H9 (cell line): ENCODE measurements around the gene NRXN3. TPM values are rescaled to one million over a fixed set of nuclear protein-coding genes. Genes with fewer than 3 reads are reported as not detected.

Source experiments
- DNase-seq: peaks from one replicate; pipeline ENCODE4 v3.0.0-alpha.2; 2017
- H2AFZ ChIP-seq: one replicate; pipeline ENCODE4 v1.6.1; 2013; ENCODE audit warnings: mild to moderate bottlenecking, low read length, control low read depth, moderate library complexity
- H2AK5ac ChIP-seq: 2 replicates; pipeline ENCODE4 v1.6.1; 2013; ENCODE audit warnings: low read length, control low read depth, mixed read lengths; ENCODE audit not compliant: insufficient read length
- H2BK120ac ChIP-seq: one replicate; pipeline ENCODE4 v1.6.1; 2013; ENCODE audit warnings: low read depth, mild to moderate bottlenecking, low read length, control low read depth, inconsistent platforms; ENCODE audit not compliant: poor library complexity, severe bottlenecking
- H2BK12ac ChIP-seq: 2 replicates; pipeline ENCODE4 v1.6.1; 2013; ENCODE audit warnings: low read length, control low read depth, mixed read lengths, low read depth; ENCODE audit not compliant: insufficient read length
- H2BK15ac ChIP-seq: 2 replicates; pipeline ENCODE4 v1.6.1; 2013; ENCODE audit warnings: low read depth, low read length, control low read depth
- H2BK20ac ChIP-seq: one replicate; pipeline ENCODE4 v1.6.1; 2013; ENCODE audit warnings: low read depth, mild to moderate bottlenecking, low read length, control low read depth, inconsistent platforms; ENCODE audit not compliant: poor library complexity, severe bottlenecking
- H2BK5ac ChIP-seq: 2 replicates; pipeline ENCODE4 v1.6.1; 2013; ENCODE audit warnings: low read length, control low read depth, mixed read lengths; ENCODE audit not compliant: insufficient read length
- H3K14ac ChIP-seq: 2 replicates; pipeline ENCODE4 v1.6.1; 2013; ENCODE audit warnings: low read length, control low read depth; ENCODE audit not compliant: insufficient read depth
- H3K18ac ChIP-seq: 2 replicates; pipeline ENCODE4 v1.6.1; 2013; ENCODE audit warnings: low read depth, mild to moderate bottlenecking, mixed read lengths, low read length, control low read depth; ENCODE audit not compliant: insufficient read length
- H3K23ac ChIP-seq: 2 replicates; pipeline ENCODE4 v1.6.1; 2013; ENCODE audit warnings: low read length, control low read depth, mixed read lengths, low read depth; ENCODE audit not compliant: insufficient read length
- H3K23me2 ChIP-seq: 2 replicates; pipeline ENCODE4 v1.6.1; 2013; ENCODE audit warnings: low read depth, mild to moderate bottlenecking, mixed read lengths, low read length, control low read depth; ENCODE audit not compliant: insufficient read length, poor library complexity, severe bottlenecking
- H3K27ac ChIP-seq: 2 replicates; pipeline ENCODE4 v1.5.1; 2013; ENCODE audit warnings: low read length, control low read depth, mixed read lengths, low read depth; ENCODE audit not compliant: insufficient read length
- H3K27me3 ChIP-seq: 2 replicates; pipeline ENCODE4 v1.6.1; 2013; ENCODE audit warnings: low read length, control low read depth, inconsistent platforms; ENCODE audit not compliant: insufficient read depth
- H3K4ac ChIP-seq: 2 replicates; pipeline ENCODE4 v1.6.1; 2013; ENCODE audit warnings: low read depth, mild to moderate bottlenecking, control low read depth, inconsistent platforms, low read length, moderate library complexity
- H3K4me1 ChIP-seq: 2 replicates; pipeline ENCODE4 v1.6.1; 2013; ENCODE audit warnings: low read length, control low read depth, inconsistent platforms; ENCODE audit not compliant: insufficient read depth
- H3K4me2 ChIP-seq: 2 replicates; pipeline ENCODE4 v1.6.1; 2013; ENCODE audit warnings: low read length, control low read depth, mixed read lengths; ENCODE audit not compliant: insufficient read length, insufficient read depth
- H3K56ac ChIP-seq: 2 replicates; pipeline ENCODE4 v1.6.1; 2013; ENCODE audit warnings: low read depth, mild to moderate bottlenecking, mixed read lengths, low read length, control low read depth; ENCODE audit not compliant: insufficient read length
- H3K79me1 ChIP-seq: 2 replicates; pipeline ENCODE4 v1.6.1; 2013; ENCODE audit warnings: low read depth, mild to moderate bottlenecking, moderate library complexity, low read length, control low read depth, inconsistent platforms; ENCODE audit not compliant: insufficient read depth, poor library complexity, severe bottlenecking
- H3K79me2 ChIP-seq: 2 replicates; pipeline ENCODE4 v1.6.1; 2013; ENCODE audit warnings: low read length, control low read depth, inconsistent platforms; ENCODE audit not compliant: insufficient read depth
- H3K9ac ChIP-seq: 2 replicates; pipeline ENCODE4 v1.6.1; 2013; ENCODE audit warnings: low read length, control low read depth, mixed read lengths; ENCODE audit not compliant: insufficient read length; ENCODE audit errors: extremely low read depth
- H3K9me3 ChIP-seq: one replicate; pipeline ENCODE4 v1.6.1; 2013; ENCODE audit warnings: low read depth, low read length, inconsistent platforms; ENCODE audit not compliant: control insufficient read depth
- H3T11ph ChIP-seq: one replicate; pipeline ENCODE4 v1.6.1; 2013; ENCODE audit warnings: mild to moderate bottlenecking, low read length, control low read depth, inconsistent platforms
- H4K20me1 ChIP-seq: one replicate; pipeline ENCODE4 v1.6.1; 2013; ENCODE audit not compliant: control insufficient read depth, insufficient read length, insufficient read depth
- H4K5ac ChIP-seq: 2 replicates; pipeline ENCODE4 v1.6.1; 2013; ENCODE audit warnings: low read depth, mild to moderate bottlenecking, mixed read lengths, low read length, control low read depth; ENCODE audit not compliant: insufficient read length
- H4K8ac ChIP-seq: replicated peaks from 2 replicates; pipeline ENCODE4 v1.6.1; 2013; ENCODE audit warnings: low read length, control low read depth, mixed read lengths, low read depth; ENCODE audit not compliant: insufficient read length
- H4K91ac ChIP-seq: 2 replicates; pipeline ENCODE4 v1.6.1; 2013; ENCODE audit warnings: low read depth, mild to moderate bottlenecking, moderate library complexity, mixed read lengths, low read length, control low read depth; ENCODE audit not compliant: insufficient read length
- H3K27ac Mint-ChIP-seq, 3 experiments: 2 replicates in 2 of 3; 3 replicates in 1 of 3; pipeline ENCODE4 v1.8.0; 2020 to 2021; ENCODE audit warnings: mixed read lengths in 3 of 3, mild to moderate bottlenecking in 1 of 3, moderate library complexity in 1 of 3
- H3K27me3 Mint-ChIP-seq: 2 replicates; pipeline ENCODE4 v1.8.0; 2021; ENCODE audit warnings: low read depth, mild to moderate bottlenecking, moderate library complexity, mixed read lengths
- H3K36me3 Mint-ChIP-seq, 3 experiments: 2 replicates in 2 of 3; 3 replicates in 1 of 3; pipeline ENCODE4 v1.8.0; 2020 to 2021; ENCODE audit warnings: low read depth in 3 of 3, mixed read lengths in 3 of 3; ENCODE audit not compliant: insufficient read depth in 1 of 3
- H3K4me1 Mint-ChIP-seq, 2 experiments: 2 replicates each; pipeline ENCODE4 v1.8.0; 2020; ENCODE audit warnings: mixed read lengths in 2 of 2
- H3K4me3 Mint-ChIP-seq, 2 experiments: 2 replicates in 1 of 2; 3 replicates in 1 of 2; pipeline ENCODE4 v1.8.0; 2020 to 2021; ENCODE audit warnings: mild to moderate bottlenecking in 2 of 2, mixed read lengths in 2 of 2, moderate library complexity in 1 of 2
- H3K9me3 Mint-ChIP-seq, 2 experiments: 2 replicates in 1 of 2; 3 replicates in 1 of 2; pipeline ENCODE4 v1.8.0; 2020; ENCODE audit warnings: mild to moderate bottlenecking in 2 of 2, mixed read lengths in 2 of 2, moderate library complexity in 1 of 2
- CTCF ChIP-seq: fragments of 200-600 bp; sonication (generic); conservative IDR thresholded peaks from 3 replicates; pipeline ENCODE4 v1.8.0; 2021; ENCODE audit warnings: antibody characterized with exemption, mild to moderate bottlenecking
- WGBS: extraction: QIAGEN DNeasy Blood & Tissue Kit; methylation state at CpG from one replicate; pipeline ENCODE4 v1.1.7; 2013; ENCODE audit warnings: missing lambda C conversion rate, low lambda C conversion rate, mixed read lengths; ENCODE audit not compliant: insufficient read length; ENCODE audit errors: extremely low coverage; 5-methylcytosine and 5-hydroxymethylcytosine counted together
- total RNA-seq: library from RNA; stranded (reverse); gene quantifications from 2 replicates; pipeline ENCODE4 v1.2.1, GENCODE V29; 2021

NRXN3 gene
- total RNA-seq, 1 experiment from 2014 or later: 1.8 TPM

- Histone ChIP-seq H3K9ac (no peak overlapping the region), H3K23ac (no peak overlapping the region), H3K4me1 (no peaks in the 10 kb centered on the region; the same call in 1 of the 2 replicates), H2BK15ac (no peak overlapping the region), H3K23me2 (no peaks in the 10 kb centered on the region), H2BK12ac (no peak overlapping the region), H4K5ac (no peak overlapping the region), H3K18ac (no peak overlapping the region), H3K79me2 (no peaks in the 10 kb centered on the region), H3K4ac (no peak overlapping the region), H3K56ac (no peak overlapping the region), H2BK20ac (no peak overlapping the region), H3K27me3 (no peaks in the 10 kb centered on the region), H3K79me1 (no peaks in the 10 kb centered on the region), H3K9me3 (no peaks in the 10 kb centered on the region), H2AK5ac (no peak overlapping the region), H4K8ac (no peak overlapping the region), H2BK120ac (no peak overlapping the region), H3K14ac (no peak overlapping the region), H3T11ph (no peak overlapping the region), H4K20me1 (no peaks in the 10 kb centered on the region), H2BK5ac (no peak overlapping the region), H2AFZ (no peak overlapping the region), H3K27ac (no peak overlapping the region), H4K91ac (no peak overlapping the region), H3K4me2 (no peak overlapping the region)
- TF ChIP-seq CTCF: no peak
- H3K4me1 Mint-ChIP-seq: peaks cover 19 to 26% of the 10 kb centered on the region in 2 experiments
- peaks cover 4% of the 10 kb centered on the region for H3K27me3 Mint-ChIP-seq
- no peaks in the 10 kb centered on the region for H3K9me3 Mint-ChIP-seq
- no peaks in the 10 kb centered on the region for H3K36me3 Mint-ChIP-seq
- H3K27ac Mint-ChIP-seq: no peak overlapping the region
- H3K4me3 Mint-ChIP-seq: no peak overlapping the region
- DNase-seq: no peak
- WGBS: no CpG with 5 or more reads among the region's 2 CpGs
Observed at GRCh38 chr14:79357307-79357706, 1187.1 kb downstream of the NRXN3 start.
